Cortex of kidney (tissue), 1 donor: ENCODE results near the gene HSD17B2.
"Not testable (repeated sequence)": the region's sequence is repeated elsewhere in the genome, so short reads cannot be mapped to it uniquely, and the experiment has no call there.

ENCODE experiments used
- DNase-seq: peaks from one replicate; lab custom pipeline; 2025; lab: John Stamatoyannopoulos, UW

Gene HSD17B2

GRCh38 chr16:82082097-82082496 lies 47.0 kb downstream of the HSD17B2 start:
- DNase-seq = no peak

- DNase-seq = no peak
These were observed 47.6 kb downstream of the HSD17B2 start for GRCh38 chr16:82082543-82083244.

- DNase-seq = no peak
These were observed 48.8 kb downstream of the HSD17B2 start for GRCh38 chr16:82083710-82084353.

GRCh38 chr16:82085011-82085779 lies 50.1 kb downstream of the HSD17B2 start:
- DNase-seq = no peak

GRCh38 chr16:82088483-82088882 lies 53.4 kb downstream of the HSD17B2 start:
- DNase-seq = no peak

GRCh38 chr16:82091241-82091640 lies 56.2 kb downstream of the HSD17B2 start:
- no peak for DNase-seq

GRCh38 chr16:82092711-82093110 lies 57.7 kb downstream of the HSD17B2 start:
- DNase-seq = no peak

- no peak for DNase-seq
These were observed 58.7 kb downstream of the HSD17B2 start for GRCh38 chr16:82093666-82094300.

- no peak for DNase-seq
These were observed 60.0 kb downstream of the HSD17B2 start for GRCh38 chr16:82094942-82095540.

GRCh38 chr16:82096641-82097040 lies 61.6 kb downstream of the HSD17B2 start:
- no peak for DNase-seq

GRCh38 chr16:82105107-82105506 lies 70.1 kb downstream of the HSD17B2 start:
- DNase-seq = no peak

- DNase-seq = no peak
These were observed 73.0 kb downstream of the HSD17B2 start for GRCh38 chr16:82108100-82108499.

GRCh38 chr16:82108774-82109173 lies 73.7 kb downstream of the HSD17B2 start:
- no peak for DNase-seq

- not testable (repeated sequence) for DNase-seq
These were observed 74.2 kb downstream of the HSD17B2 start for GRCh38 chr16:82109266-82109665.

GRCh38 chr16:82111944-82112343 lies 76.9 kb downstream of the HSD17B2 start:
- DNase-seq = no peak

- no peak for DNase-seq
These were observed 78.7 kb downstream of the HSD17B2 start for GRCh38 chr16:82113741-82114140.

GRCh38 chr16:82116535-82116934 lies 81.5 kb downstream of the HSD17B2 start:
- no peak for DNase-seq

- no peak for DNase-seq
These were observed 83.7 kb downstream of the HSD17B2 start for GRCh38 chr16:82118749-82119148.

- DNase-seq = no peak
These were observed 84.4 kb downstream of the HSD17B2 start for GRCh38 chr16:82119405-82119804.

- no peak for DNase-seq
These were observed 89.6 kb downstream of the HSD17B2 start for GRCh38 chr16:82124651-82125050.

GRCh38 chr16:82129881-82130280 lies 94.8 kb downstream of the HSD17B2 start:
- DNase-seq = no peak

- no peak for DNase-seq
These were observed 98.7 kb downstream of the HSD17B2 start for GRCh38 chr16:82133798-82134197.
